SW 1271 (cell line): Measurements from ENCODE around the gene ADARB2.
"Not testable (repeated sequence)": the region's sequence is repeated elsewhere in the genome, so short reads cannot be mapped to it uniquely, and the experiment has no call there.

Source experiments
- DNase-seq, 2 experiments: peaks; one replicate each; lab custom pipeline; 2025; lab: John Stamatoyannopoulos, UW

ADARB2 gene

DNA sequence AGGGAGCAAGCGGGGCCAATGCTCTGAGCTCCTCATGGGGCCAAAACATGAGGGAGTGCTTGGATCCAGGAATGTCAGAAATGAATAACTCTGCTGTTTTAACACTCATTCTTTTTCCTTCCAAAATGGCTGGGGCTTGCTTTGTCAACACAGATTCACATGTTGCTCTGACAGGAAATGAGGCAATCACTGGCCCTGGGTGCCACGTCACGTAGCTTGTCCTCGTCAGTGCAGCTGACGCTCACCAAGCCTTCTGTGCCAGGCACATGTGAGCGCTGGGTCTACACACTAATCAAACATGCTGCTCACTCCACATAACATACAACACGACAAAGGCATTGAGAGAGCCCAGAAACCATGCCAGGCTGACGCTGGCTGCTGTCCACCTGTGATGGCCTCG lies 482.2 kb downstream of the ADARB2 start:
- DNase-seq, result no peak

DNA sequence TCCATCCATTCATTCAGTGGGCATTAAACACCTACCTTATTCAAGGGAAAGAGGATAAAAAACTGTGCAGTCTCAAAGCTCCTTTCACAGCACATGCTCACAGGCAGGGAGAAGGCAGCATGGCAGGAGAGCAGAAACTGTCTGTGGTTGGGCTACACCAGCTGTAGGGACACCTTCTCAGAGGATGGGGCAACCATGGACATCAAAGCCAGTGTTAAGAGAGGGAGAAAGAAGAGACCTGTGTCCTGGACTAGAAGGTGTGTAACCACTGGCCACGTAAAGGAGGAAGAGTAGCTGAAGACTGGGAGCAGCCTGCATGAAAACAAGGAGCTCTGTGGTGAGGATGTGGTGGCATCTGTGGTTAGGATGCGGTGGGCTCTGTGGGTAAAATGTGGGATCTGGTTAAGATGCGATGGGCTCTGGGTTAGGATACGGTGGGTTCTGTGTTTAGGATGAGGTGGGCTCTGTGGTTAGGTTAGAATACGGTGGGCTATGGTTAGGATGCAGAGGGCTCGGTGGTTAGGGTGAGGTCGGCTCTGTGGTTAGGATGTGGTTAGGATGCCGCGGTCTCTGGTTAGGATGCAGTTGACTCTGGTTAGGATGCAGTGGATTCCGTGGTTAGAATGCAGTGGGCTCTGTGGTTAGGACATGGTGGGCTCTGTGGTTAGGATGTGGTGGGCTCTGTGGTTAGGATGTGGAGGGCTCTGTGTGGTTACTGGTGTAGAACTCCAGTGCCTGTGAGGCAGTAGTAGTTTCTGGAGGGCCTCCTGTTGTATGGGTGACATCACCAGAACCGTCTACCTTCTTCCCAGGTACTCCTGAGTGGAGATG lies 483.6 kb downstream of the ADARB2 start:
- no peak for DNase-seq

DNA sequence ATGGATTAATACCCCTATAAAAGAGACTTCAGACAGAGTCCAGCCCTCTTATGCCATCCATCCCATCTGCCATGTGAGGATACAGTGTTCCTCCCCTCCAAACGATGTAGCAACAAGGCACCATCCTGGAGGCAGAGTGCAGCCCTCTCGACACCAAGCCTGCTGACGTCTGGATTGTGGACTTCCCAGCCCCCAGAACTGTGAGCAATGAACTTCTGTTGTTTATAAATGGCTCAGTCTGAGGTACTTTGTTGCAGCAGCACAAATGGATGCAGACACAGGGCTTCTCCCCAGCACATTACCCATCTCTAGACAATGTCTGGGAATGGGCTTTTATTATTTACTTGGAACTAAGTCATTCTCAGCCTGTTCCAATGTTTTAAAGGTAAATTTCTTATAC lies 485.6 kb downstream of the ADARB2 start:
- no peak for DNase-seq

DNA sequence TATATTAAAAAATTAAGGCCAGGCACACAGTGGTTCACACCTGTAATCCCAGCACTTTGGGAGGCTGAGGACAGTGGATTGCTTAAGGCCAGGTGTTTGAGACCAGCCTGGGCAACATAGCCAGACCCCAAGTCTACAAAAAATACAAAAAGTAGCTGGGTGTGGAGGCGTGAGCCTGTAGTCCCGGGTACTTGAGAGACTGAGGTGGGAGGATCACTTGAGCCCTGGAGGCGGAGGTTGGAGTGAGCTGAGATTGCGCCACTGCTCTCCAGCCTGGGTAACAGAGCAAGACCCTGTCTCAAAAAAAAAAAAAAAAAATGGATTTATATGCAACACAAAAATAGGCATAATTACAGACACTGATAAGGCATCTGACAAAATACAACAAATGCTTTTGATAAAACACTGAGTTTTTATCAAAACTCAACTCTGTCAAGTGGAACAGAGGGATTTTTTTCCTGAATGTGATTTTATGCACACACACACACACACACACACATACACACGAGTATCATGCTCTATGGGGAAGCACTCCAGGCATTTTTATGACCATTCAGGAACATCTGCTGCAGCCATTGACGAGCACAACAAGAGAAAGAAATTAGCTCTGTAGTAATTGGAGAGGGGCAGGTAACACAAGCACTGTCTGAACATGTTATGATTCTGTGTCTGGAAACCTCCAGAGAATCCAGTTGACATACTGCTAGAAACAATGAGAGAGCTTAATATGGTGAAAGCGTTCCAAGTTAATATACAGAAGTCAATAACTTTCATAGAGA lies 488.0 kb downstream of the ADARB2 start:
- DNase-seq, result no peak

DNA sequence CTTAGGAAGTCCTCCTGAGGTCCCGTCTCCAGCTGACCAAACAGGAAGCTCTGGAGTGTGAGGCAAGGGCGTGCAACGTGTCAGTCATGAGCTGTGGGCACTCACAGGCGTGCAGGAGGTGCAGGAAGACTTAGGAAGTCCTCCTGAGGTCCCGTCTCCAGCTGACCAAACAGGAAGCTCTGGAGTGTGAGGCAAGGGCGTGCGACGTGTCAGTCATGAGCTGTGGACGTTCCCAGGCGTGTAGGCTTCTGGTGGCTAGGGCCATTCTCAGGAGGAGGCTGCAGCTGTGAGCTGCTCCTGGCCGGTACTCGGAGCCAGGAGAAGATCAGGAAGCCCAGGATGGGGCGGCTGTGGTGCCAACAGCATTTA lies 489.1 kb downstream of the ADARB2 start:
- DNase-seq, result not testable (repeated sequence)

DNA sequence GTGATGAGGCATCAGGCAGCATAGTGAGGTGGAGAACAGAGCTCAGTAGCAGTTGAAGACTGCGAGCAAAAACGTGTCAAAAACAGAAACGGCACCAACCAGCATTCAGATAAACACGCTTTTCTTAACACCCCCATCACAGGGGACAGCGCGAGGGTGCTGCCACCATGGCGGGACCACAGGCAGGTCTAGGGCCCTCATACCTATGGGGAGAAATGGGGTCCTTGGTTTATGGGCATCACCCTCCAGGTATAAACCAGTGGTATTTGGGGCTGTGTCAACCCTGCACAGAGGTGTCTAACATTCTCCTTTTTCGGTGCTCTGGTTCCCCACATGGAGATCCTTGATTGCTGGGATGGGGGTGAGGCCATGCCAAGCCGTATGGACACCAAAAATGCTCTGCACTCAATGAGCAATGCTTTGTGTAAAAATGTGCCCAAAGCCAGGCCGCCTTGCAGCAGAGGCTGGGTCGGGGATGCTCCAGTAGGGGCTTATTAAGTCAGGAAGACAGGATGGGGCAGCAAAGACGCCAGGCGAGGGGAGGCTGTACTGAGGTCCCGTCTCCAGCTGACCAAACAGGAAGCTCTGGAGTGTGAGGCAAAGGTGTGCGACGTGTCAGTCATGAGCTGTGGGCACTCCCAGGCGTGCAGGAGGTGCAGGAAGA lies 489.6 kb downstream of the ADARB2 start:
- DNase-seq, result no peak

DNA sequence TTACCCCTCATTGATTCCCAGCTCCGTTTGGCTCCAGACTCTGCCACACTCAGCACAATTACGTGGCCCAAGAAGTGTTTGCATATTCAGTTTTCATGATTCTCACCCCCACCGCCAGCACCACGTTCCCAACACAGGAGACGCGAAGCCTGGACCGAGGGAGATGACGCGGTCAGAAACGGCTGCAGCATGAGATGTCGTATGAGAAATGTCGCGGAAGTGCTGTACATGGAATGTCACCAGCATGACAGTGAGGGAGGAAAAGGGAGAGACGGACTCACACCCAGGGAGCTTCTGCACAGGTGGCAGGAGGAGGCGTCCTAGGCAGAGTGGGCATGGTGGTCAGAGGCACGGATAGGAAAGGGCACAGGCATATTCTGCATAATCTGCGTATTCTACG lies 492.8 kb downstream of the ADARB2 start:
- no peak for DNase-seq

DNA sequence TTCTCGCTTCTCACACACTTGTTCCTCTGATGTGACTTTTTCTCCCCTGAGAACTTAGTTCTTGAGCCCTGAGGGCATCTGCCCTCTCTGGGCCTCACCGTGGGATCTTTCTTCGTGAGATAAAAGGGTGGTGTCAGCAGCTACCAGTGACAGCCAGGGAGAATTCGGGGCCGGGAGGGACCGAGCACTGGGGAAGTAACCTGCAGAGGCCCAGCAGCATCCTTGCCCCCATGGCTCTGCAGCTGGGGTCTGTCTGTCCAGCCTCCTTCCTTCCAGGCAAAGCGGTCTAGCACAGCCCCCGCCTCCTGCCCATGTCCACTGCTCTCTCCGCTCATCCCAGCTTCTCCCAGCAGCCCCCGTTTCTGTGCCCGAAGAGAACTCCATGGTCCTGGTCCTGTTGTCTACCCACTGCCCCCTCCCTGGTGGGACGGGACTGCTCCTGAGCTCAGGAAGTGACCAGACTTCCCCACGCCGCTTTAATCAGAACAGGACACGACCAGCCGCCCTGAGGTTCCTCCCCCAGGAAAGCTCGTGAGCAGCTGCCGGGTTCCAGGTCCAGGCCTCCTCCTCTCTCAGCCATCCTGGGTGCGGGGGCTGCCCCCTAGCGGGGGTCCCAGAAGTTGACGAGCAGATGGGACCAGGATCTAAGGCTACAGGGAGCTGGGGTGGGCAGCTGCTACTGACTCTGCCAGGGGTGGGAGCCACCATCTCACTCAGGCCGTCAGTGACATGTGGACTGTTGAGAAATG lies 493.7 kb downstream of the ADARB2 start:
- no peak for DNase-seq

DNA sequence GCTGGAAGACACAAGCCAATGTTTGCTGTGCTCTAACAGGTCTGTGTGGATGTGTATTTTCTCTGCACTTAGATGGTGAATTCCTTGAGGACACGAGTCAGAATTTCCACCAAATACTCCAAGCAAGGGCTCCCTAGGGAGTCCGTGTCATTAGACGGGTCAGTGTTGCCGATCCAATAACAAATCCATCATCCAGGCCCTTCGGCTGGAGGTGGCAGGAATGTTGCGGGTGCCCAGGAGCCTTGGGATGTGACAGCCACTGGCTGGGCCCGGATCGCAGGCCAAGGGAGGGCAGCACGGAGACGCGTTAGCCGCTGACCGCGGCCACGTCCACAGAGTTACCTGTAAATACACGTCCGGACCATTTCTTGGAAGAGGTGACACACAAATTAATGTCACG lies 494.4 kb downstream of the ADARB2 start:
- DNase-seq, result no peak

DNA sequence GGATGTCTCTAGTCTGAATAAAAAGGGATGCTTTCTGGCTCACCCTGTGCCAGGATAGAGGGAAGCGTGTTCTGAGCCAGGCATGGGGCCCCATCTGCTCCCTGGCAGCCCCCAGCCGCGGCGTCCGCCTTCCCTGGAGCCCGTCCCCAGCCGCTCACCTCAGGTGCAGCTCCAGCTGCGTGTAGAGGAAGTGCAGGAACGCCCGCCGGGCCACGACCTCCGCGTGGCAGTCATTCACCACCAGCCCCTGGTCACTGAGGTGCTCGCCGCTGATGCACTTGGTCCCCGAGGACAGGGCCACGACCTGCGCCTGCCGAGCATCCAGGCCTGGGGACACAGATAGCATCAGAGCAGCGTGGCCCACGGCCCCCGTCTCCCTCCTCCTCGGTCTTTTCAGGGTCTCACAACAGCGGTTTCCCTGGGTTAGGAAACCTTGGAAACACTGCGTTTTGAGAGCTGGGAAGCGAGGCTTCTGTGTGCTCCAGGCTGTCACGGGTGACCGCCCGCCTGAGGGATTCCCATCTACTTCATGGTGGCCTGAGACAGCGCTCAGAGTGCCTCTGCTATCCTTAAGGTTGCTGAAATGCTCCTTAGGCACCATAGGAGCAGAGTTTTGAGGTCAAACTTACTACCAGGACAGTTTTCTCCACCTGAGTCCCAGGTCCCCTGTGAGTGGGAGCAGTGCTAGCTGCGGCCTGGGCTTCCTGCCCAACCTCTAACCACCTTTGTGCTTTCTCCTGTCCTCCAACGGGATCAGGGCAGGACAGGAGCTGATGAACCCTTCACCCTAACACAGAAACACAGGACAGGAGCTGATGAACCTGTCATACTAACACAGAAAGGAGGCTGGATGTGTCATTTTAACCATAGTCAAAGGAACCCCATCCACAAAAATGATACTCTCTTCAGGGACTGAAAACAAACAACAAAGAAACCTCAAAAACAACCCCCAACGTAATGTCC lies 495.1 kb downstream of the ADARB2 start:
- DNase-seq, result no peak

DNA sequence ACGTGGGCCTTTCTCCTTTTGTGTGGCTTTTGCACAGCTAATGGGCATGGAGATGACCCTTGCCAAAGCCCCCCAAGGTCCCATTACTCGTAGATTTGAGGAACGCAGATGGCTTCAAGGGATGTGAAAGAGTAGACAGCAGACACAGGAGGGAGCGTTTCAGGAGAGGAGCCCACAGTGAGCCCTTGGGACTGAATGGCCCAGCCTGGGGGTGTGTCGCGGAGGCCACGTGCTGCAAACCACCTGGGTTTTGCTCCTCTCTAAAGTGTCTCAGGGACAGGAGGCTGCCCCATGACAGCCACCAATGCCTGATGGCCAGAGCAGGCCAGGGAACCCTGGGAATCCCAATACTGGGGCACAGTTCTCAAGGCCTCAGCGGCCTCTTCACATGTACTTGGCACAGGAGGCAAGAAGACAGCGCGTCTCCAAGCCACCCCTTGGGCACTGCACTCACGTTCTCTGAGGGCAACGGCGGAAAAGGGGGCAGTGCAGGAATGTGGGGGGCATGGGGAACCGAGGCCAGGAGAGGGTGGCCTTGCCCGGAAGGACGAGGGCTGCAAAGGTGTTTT lies 495.9 kb downstream of the ADARB2 start:
- no peak for DNase-seq

DNA sequence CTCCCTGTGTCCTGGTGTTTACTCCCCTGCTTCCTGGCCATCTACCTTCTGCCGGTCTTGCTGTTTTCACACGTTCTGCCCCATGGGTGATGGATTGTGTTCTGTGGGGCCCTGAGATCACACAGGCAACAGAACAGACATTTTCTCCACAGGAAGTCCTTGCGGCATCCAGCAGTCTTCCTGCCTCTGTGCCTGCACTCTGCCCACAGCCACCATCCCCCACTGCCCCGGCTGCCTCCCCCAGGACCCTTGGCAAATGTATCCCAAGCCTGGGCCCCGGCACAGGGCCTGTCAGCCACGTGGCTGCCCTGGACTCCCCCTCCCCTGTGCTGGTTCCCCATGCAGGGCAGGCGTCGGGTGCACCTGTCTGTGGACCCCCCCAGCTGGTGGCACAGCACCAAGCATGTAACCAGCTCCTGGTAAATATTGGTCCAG lies 497.0 kb downstream of the ADARB2 start:
- DNase-seq, result peak in 1 of 2 experiments; percentile 3

DNA sequence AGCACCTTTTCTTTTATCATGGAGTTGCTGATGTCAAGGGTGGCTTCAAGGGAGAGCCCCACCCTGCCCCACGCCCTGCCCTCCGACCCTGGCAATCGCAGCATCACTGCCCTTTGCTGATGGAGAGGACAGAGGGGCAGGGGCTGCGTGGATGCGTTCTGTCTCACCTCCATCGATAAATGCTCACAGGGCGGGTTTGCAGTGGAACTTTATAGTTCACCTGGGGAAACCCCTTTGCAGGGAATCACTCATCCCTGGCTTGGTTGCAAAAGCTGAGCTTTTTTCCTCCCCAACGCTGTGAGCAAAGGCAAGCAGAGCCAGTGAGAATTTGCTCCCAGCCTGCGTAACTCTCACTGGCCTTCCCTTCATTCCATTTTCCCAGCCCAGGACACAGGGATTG lies 504.3 kb downstream of the ADARB2 start:
- DNase-seq, result no peak

DNA sequence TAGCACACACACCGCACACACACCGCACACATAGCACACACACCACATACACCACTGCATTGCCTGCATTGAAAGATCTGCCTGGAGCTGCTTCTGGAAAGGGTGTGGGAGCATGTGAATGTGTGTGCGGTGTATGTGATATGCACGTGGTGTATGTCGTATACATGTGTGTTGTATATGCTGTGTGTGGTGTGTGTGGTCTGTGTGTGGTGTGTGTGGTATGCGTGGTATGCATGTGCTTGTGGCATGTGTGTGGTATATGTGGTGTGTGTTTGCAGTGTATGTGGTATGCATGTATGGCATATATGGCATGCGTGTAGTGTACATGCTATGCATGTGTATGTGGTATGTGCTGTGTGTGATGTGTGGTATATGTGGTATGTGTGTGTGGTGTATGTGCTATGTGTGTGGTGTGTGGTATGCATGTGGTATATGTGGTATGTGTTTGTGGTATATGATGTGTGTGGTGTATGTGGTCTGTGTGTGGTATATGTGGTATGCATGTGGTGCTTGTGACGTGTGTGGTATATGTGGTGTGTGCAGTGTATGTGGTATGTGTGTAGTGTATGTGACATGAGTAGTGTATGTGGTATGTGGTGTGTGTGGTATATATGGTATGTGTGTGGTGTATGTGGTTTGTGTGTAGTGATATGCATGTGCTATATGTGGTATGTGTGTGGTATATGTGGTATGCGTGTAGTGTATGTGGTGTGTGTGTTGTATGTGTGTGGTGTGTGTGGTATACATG lies 505.0 kb downstream of the ADARB2 start:
- no peak for DNase-seq

DNA sequence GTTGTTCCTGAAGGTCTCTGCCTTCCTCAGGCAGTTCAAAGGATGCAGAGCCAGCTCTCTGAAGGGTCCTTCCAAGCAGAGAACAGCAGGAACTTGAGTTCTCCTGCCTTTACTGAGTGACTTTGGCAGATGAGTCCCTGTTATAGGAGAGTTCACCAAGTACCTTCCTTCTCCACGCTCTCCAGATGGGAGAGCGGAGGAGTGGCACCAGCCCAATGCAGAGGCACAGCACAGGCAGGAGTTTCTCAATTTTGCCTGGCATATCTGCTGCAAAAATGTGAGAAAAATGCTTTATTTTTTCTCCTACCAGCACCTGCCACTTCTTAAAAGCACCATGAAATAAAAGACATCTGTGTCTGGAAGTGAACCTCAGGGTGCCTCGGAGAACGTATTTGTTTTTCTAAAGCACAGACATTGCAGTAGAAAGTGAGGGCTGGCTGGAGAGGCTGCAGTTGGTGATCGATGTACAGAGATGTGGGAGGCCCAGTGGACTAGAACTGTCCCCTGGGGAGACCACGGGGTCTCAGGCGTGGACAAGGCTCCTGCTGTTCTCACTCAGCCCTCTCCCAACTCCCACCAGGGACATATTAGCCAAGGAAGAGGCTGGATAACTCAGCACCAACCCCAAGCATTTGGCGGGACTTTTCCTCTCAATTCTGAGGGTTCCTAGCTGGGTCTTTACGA lies 506.6 kb downstream of the ADARB2 start:
- DNase-seq, result no peak

DNA sequence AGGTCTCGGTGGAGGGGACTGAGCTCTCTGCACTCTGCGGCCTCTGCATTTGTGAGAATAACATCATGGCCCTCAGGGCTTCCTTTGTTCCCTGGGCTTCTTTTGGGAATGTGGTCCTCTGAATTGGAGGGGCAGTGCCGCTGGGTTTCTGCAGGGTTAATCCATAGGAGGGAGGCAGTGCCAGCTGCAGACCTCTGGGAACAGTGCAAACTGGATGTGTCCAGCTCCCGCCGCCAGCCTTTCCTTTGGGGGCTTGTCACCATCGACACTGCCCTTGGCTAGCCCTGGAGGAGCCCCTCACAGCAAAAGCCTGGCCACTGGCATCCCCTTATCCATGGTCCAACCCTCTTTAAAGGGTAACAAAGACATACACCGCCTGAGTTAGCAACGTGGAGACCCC lies 507.2 kb downstream of the ADARB2 start:
- DNase-seq, result no peak

DNA sequence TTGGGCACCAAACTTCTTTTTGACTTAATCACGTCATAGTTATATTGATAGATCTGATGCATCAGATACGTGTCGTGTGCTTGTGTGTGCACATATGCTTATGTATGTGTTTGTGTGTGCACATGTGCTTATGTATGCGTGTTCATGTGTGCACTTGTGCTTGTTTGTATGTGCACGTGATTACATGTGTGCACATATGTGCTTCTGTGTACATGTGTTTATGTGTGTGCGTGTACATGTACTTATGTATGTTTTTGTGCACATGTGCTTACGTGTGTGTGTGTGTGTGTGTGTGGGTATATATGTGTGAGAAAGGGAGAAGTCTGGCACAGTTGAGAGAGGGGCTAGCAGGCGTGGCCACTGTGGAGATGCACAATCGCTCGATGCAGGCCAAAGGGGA lies 507.8 kb downstream of the ADARB2 start:
- DNase-seq, result no peak

DNA sequence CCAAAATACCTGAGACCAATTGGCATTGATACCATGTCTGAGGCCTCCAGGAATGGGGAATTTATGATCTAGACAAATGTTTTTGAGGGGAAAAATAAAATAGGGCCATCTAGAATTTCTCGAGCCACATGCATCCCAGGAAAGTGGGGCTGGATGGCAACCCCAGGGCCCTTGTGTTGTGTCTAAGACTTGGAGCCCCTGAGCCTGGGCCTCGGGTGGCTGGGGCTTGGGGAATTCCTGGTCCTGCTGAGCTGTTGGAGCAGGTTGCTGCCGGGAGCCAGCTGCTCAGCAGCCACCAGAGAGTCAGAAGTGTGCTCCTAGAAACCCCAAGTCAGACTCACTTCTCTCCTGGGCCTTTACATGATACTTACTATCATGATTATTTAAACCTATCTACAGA lies 508.2 kb downstream of the ADARB2 start:
- DNase-seq, result no peak

DNA sequence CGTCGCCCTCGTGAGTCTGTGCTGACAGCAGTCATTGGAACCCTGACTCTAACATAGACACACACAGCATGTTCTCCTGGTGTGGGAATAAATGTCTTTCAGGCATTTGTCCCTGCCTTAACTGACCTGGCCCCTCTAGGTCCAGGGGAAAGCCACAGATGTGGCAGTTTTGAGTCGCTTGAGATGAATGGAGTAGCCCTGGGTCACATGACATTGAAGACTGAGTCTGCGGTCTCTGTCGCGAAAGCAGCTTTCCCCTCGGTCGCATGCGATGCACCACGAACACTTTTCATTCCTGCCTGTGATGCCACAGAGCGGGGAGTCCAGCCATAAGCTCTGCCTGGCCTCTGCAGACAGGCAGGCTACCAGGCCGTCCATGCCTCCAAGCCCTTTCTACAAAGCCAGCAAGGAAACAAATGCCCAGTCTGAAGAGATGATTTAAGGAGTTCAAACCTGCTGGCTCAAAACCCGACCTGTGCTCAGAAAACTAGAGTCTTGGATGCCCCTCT lies 508.8 kb downstream of the ADARB2 start:
- no peak for DNase-seq
